BLaER1 (cell line): ENCODE measurements around the gene CUZD1.
"Not testable (repeated sequence)": the region's sequence is repeated elsewhere in the genome, so short reads cannot be mapped to it uniquely, and the experiment has no call there.

ENCODE experiments used
- H3K27ac ChIP-seq: shearing (Covaris generic); formaldehyde crosslinking; 2 replicates; pipeline ENCODE4 v1.8.1; 2022
- H3K27me3 ChIP-seq: shearing (Covaris generic); formaldehyde crosslinking; 2 replicates; pipeline ENCODE4 v1.8.1; 2022
- H3K36me3 ChIP-seq: shearing (Covaris generic); formaldehyde crosslinking; 2 replicates; pipeline ENCODE4 v1.8.1; 2022
- H3K4me1 ChIP-seq: shearing (Covaris generic); formaldehyde crosslinking; 2 replicates; pipeline ENCODE4 v1.8.1; 2022
- H3K4me2 ChIP-seq: shearing (Covaris generic); formaldehyde crosslinking; 2 replicates; pipeline ENCODE4 v1.8.1; 2022
- H3K4me3 ChIP-seq: shearing (Covaris generic); formaldehyde crosslinking; 2 replicates; pipeline ENCODE4 v1.8.1; 2022
- H3K9ac ChIP-seq: shearing (Covaris generic); formaldehyde crosslinking; 2 replicates; pipeline ENCODE4 v1.8.1; 2022
- H3K9me3 ChIP-seq: shearing (Covaris generic); formaldehyde crosslinking; 2 replicates; pipeline ENCODE4 v1.8.1; 2022
- H4K20me1 ChIP-seq: shearing (Covaris generic); formaldehyde crosslinking; 2 replicates; pipeline ENCODE4 v1.8.1; 2022
- Cebpa-rat ChIP-seq: shearing (Covaris generic); IDR thresholded peaks from 2 replicates; pipeline ENCODE4 v1.8.1; 2022

CUZD1 gene

GRCh38 chr10:122845783-122846332, at the start of gene CUZD1:
TSS of gene CUZD1 (minus strand) at chr10:122845857. CDS start at chr10:122845843, 14 bp downstream.
- peaks cover 56% of the 10 kb centered on the region for H3K4me1 ChIP-seq
- no peak for TF ChIP-seq Cebpa-rat
- no peaks in the 10 kb centered on the region for H3K27me3 ChIP-seq
- H3K4me2 ChIP-seq: peak within 1 kb of the TSS; percentile 84
- no peaks in the 10 kb centered on the region for H3K36me3 ChIP-seq
- H3K27ac ChIP-seq: peak within 1 kb of the TSS; percentile 94
- H4K20me1 ChIP-seq: no peaks in the 10 kb centered on the region
- H3K9me3 ChIP-seq: peaks cover 11% of the 10 kb centered on the region; the same call in 1 of the 2 replicates
- peak within 1 kb of the TSS; percentile 63; the same call in 1 of the 2 replicates for H3K9ac ChIP-seq
- no peak within 1 kb of the TSS; the same call in 1 of the 2 replicates for H3K4me3 ChIP-seq

DNA sequence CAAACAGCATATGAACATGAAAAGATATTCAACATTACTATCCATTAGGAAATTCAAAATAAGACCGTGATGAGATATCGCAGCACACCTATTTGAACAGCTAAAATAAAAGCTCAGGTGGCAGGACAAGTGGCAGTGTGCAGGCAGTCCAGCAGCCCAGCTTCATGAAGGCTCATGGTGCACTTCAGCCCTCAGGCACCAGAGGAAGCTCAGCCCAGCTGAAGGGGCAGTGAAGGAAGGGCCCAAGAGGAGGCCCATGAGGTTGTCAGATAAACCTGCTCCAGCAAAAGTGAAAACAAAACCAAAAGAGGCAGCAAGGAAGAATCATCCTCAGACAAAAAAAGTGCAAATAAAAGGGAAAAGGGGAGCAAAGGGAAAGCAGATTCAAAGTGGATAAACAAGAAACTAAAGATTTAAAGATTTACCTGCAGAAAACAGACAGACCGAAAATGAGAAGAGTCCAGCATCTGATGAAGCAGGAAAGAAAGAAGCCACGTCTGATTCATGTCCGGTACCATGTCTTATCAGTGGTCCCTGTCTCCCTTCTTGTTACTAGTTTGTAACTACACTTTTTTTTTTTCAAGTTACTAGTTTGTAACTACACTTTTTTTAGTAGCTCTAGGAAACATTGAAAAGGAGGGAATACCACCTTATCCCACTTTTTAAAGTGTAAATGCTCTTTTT, 48.7 kb upstream of the CUZD1 start:
- Histone ChIP-seq H3K4me2 (no peak overlapping the region), H3K36me3 (no peaks in the 10 kb centered on the region), H3K9ac (no peak overlapping the region), H3K27ac (no peak overlapping the region), H4K20me1 (no peaks in the 10 kb centered on the region), H3K27me3 (no peaks in the 10 kb centered on the region), H3K4me3 (no peak overlapping the region), H3K9me3 (no peaks in the 10 kb centered on the region), H3K4me1 (no peaks in the 10 kb centered on the region)
- TF ChIP-seq Cebpa-rat: no peak

GRCh38 chr10:122884166-122884565, 38.5 kb upstream of the CUZD1 start:
- no peaks in the 10 kb centered on the region for H3K36me3 ChIP-seq
- H3K4me3 ChIP-seq: no peak overlapping the region
- H3K27ac ChIP-seq: no peak overlapping the region
- peaks cover 9% of the 10 kb centered on the region for H3K9me3 ChIP-seq
- H3K4me2 ChIP-seq: no peak overlapping the region
- no peaks in the 10 kb centered on the region for H4K20me1 ChIP-seq
- TF ChIP-seq Cebpa-rat: no peak
- H3K27me3 ChIP-seq: no peaks in the 10 kb centered on the region
- H3K9ac ChIP-seq: no peak overlapping the region
- no peaks in the 10 kb centered on the region for H3K4me1 ChIP-seq

- peaks cover 10% of the 10 kb centered on the region for H3K9me3 ChIP-seq
- H3K27me3 ChIP-seq: no peaks in the 10 kb centered on the region
- no peaks in the 10 kb centered on the region for H3K36me3 ChIP-seq
- no peaks in the 10 kb centered on the region for H3K4me1 ChIP-seq
- no peak overlapping the region for H3K9ac ChIP-seq
- no peak overlapping the region for H3K4me3 ChIP-seq
- TF ChIP-seq Cebpa-rat: no peak
- H3K4me2 ChIP-seq: no peak overlapping the region
- no peaks in the 10 kb centered on the region for H4K20me1 ChIP-seq
- H3K27ac ChIP-seq: no peak overlapping the region
Measured at GRCh38 chr10:122882766-122883165, 37.1 kb upstream of the CUZD1 start.

DNA sequence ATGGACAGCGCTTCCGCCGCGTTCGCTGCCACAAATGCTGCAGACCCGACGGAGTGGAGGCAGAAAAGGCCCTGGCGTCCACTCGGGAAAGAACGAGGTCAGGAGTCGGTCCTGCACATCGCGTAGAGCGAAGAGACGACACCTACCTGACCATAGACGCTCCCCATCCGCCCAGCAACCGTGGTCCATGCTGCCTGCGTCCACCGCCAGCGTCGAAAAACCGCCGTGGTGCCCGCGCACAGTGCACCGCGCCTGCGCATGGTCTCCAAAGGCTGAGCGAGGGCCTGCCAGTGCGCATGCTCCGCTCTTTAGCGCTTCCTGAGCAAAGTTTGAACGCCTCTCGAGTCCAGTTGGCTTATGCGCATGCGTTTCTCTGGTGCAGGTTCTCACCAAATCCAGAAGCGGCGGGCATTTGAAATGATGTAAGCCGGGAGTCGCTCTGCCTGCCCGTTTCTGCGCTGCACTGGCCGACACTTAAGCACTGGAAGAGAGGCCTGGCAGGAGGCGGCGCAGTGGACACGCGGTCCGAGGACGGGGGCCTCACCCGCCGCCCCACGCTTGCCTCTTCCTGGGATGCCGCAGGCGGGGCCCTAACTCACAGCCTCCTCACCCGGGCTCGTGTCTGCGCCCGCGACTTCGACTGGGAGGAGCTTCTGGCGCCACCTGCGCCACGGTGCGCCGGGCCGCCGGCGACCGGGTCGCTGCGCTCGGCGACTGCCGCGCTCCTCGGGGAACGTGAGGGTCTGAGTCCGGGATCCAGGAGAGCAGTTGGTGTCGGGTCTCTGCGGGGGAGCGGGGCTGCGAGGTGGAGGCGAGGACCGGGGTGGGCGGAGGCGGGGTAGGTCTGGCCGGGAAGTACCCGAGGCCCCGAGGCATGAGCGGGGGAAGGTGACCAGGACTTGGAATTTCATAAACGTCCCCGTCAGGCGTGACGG, 33.9 kb upstream of the CUZD1 start, which contains the start of gene FAM24B:
Gene FAM24B (minus strand): TSS at position 243 of the 935 bp plus-strand sequence. CDS start 29,066 bp downstream, outside the sequence.
- H3K4me1 ChIP-seq: 0 out of 2 replicates have a peak, but pooled peaks cover 9% of the 10 kb centered on the region
- H3K4me3 ChIP-seq: no peak within 1 kb of the TSS
- no peak within 1 kb of the TSS for H3K9ac ChIP-seq
- H3K36me3 ChIP-seq: no peaks in the 10 kb centered on the region
- no peaks in the 10 kb centered on the region for H3K27me3 ChIP-seq
- H3K4me2 ChIP-seq: no peak within 1 kb of the TSS
- no peak for TF ChIP-seq Cebpa-rat
- H4K20me1 ChIP-seq: no peaks in the 10 kb centered on the region
- H3K9me3 ChIP-seq: peaks cover 10% of the 10 kb centered on the region
- H3K27ac ChIP-seq: no peak within 1 kb of the TSS

- Histone ChIP-seq H3K4me3 (no peak overlapping the region), H4K20me1 (no peaks in the 10 kb centered on the region), H3K36me3 (no peaks in the 10 kb centered on the region), H3K9me3 (peaks cover 10% of the 10 kb centered on the region), H3K4me1 (0 out of 2 replicates have a peak, but pooled peaks cover 9% of the 10 kb centered on the region), H3K27me3 (no peaks in the 10 kb centered on the region), H3K4me2 (no peak overlapping the region), H3K9ac (no peak overlapping the region), H3K27ac (no peak overlapping the region)
- TF ChIP-seq Cebpa-rat: no peak
Measured at GRCh38 chr10:122878799-122879338, 33.2 kb upstream of the CUZD1 start.

DNA sequence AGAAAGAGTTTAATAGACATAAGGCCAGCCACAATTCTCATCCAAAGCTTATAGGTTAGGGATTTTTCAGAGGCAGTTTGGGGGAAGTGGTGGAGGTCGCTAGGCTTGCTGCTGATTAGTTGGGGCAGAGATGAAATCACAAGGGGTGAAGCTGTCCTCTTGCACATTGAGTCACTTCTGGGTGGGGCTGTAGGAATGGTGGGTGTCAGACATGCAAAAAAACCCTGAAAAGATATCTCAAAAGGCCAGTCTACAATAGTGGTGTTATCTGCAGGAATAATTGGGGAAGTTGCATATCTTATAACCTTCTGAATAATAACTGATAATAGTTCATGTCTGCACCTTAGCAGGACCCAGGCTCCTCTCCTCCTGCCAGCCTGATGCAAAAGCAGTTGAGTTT, 31.6 kb upstream of the CUZD1 start:
- H3K9me3 ChIP-seq: peaks cover 10% of the 10 kb centered on the region
- 0 out of 2 replicates have a peak, but pooled peaks cover 9% of the 10 kb centered on the region for H3K4me1 ChIP-seq
- no peak overlapping the region for H3K4me3 ChIP-seq
- H3K4me2 ChIP-seq: no peak overlapping the region
- H4K20me1 ChIP-seq: no peaks in the 10 kb centered on the region
- H3K9ac ChIP-seq: no peak overlapping the region
- no peak overlapping the region for H3K27ac ChIP-seq
- no peaks in the 10 kb centered on the region for H3K27me3 ChIP-seq
- no peaks in the 10 kb centered on the region for H3K36me3 ChIP-seq
- TF ChIP-seq Cebpa-rat: no peak

- H4K20me1 ChIP-seq: no peaks in the 10 kb centered on the region
- no peaks in the 10 kb centered on the region for H3K36me3 ChIP-seq
- H3K4me3 ChIP-seq: no peak overlapping the region
- H3K9ac ChIP-seq: no peak overlapping the region
- TF ChIP-seq Cebpa-rat: no peak
- no peaks in the 10 kb centered on the region for H3K27me3 ChIP-seq
- no peak overlapping the region for H3K27ac ChIP-seq
- H3K4me1 ChIP-seq: 0 out of 2 replicates have a peak, but pooled peaks cover 9% of the 10 kb centered on the region
- H3K9me3 ChIP-seq: peaks cover 10% of the 10 kb centered on the region
- H3K4me2 ChIP-seq: no peak overlapping the region
Measured at GRCh38 chr10:122876467-122876855, 30.8 kb upstream of the CUZD1 start.

- no peak for TF ChIP-seq Cebpa-rat
- no peaks in the 10 kb centered on the region for H4K20me1 ChIP-seq
- H3K36me3 ChIP-seq: no peaks in the 10 kb centered on the region
- H3K27me3 ChIP-seq: no peaks in the 10 kb centered on the region
- no peak overlapping the region for H3K4me3 ChIP-seq
- H3K4me2 ChIP-seq: no peak overlapping the region
- no peak overlapping the region for H3K27ac ChIP-seq
- H3K9ac ChIP-seq: no peak overlapping the region
- 0 out of 2 replicates have a peak, but pooled peaks cover 9% of the 10 kb centered on the region for H3K4me1 ChIP-seq
- peaks cover 10% of the 10 kb centered on the region for H3K9me3 ChIP-seq
Measured at GRCh38 chr10:122875843-122876466, 30.3 kb upstream of the CUZD1 start.

GRCh38 chr10:122871947-122872346, 26.3 kb upstream of the CUZD1 start:
- H3K27me3 ChIP-seq, H3K4me2 ChIP-seq, H3K36me3 ChIP-seq, H4K20me1 ChIP-seq, H3K4me1 ChIP-seq, H3K4me3 ChIP-seq, H3K9ac ChIP-seq, H3K27ac ChIP-seq: not testable (repeated sequence)
- H3K9me3 ChIP-seq: peaks cover 11% of the 10 kb centered on the region

DNA sequence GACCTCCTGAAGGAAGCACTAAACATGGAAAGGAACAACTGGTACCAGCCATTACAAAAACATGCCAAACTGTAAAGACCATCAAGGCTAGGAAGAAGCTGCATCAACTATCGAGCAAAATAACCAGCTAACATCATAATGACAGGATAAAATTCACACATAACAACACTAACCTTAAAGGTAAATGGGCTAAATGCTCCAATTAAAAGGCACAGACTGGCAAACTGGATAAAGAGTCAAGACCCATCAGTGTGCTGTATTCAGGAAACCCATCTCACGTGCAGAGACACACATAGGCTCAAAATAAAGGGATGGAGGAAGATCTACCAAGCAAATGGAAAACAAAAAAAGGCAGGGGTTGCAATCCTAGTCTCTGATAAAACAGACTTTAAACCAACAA, 23.1 kb upstream of the CUZD1 start:
- H3K4me3 ChIP-seq, H3K27ac ChIP-seq, H3K36me3 ChIP-seq, H3K27me3 ChIP-seq, H3K4me1 ChIP-seq, H3K9ac ChIP-seq, H3K4me2 ChIP-seq, H4K20me1 ChIP-seq: not testable (repeated sequence)
- peaks cover 21% of the 10 kb centered on the region for H3K9me3 ChIP-seq

- peaks cover 21% of the 10 kb centered on the region for H3K9me3 ChIP-seq
- H3K4me1 ChIP-seq, H3K4me2 ChIP-seq, H3K4me3 ChIP-seq, H3K36me3 ChIP-seq, H4K20me1 ChIP-seq, H3K27ac ChIP-seq, H3K9ac ChIP-seq, H3K27me3 ChIP-seq: not testable (repeated sequence)
Measured at GRCh38 chr10:122866757-122867482, 21.3 kb upstream of the CUZD1 start.
